ENCODE measurements around the gene FAM184B. TPM values are rescaled to one million over a fixed set of nuclear protein-coding genes. Genes with fewer than 3 reads are reported as not detected.

The FAM184B gene
- total RNA-seq, 2 donors from 2014 or later, result 0.07 TPM; not detected in 1

DNA sequence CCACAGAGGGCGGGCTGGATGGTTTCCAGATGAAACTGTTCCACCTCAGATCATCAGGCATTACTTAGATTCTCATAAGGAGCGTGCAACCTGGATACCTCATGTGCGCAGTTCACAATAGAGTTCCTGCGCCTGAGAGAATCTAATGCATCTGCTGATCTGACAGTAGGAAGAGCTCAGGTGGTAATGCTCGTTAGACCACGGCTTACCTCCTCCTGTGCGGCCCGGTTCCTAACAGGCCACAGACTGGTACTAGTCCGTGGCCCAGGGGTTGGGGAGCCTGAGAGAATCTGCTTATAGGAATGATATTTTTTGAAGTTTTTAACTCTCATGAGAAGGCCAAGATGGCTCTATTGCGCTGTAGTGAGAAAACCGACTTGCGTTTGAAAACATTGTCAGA, 34.7 kb upstream of the FAM184B start:
- Histone ChIP-seq H3K9me3 (ENCODE audit: control insufficient read depth, low read length) (no peaks in the 10 kb centered on the region), H3K4me1 (ENCODE audit: control insufficient read depth, insufficient read depth, low read length) (no peaks in the 10 kb centered on the region), H3K9ac (ENCODE audit: extremely low read depth, low read length, poor library complexity, severe bottlenecking) (no peak overlapping the region), H3K27ac (ENCODE audit: low read depth, low read length) (no peak overlapping the region), H3K27me3 (ENCODE audit: control insufficient read depth, insufficient read depth, low read length, poor library complexity, severe bottlenecking) (no peaks in the 10 kb centered on the region), H3K4me3 (ENCODE audit: low read length) (no peak overlapping the region), H3K36me3 (ENCODE audit: control insufficient read depth, insufficient read depth, low read length) (peaks cover 71% of the 10 kb centered on the region)
- Mint-ChIP-seq H3K27me3 (ENCODE audit: insufficient read depth) (no peaks in the 10 kb centered on the region), H3K4me3 (no peak overlapping the region), H3K4me1 (peaks cover 10% of the 10 kb centered on the region), H3K27ac (no peak overlapping the region), H3K36me3 (ENCODE audit: low read depth) (peaks cover 34% of the 10 kb centered on the region), H3K9me3 (no peaks in the 10 kb centered on the region)
- 89 to 97% methylated on average over 6 to 12 of the region's 12 CpGs for WGBS, 2 experiments (ENCODE audit: insufficient coverage in 1 of 2, insufficient read length in 1 of 2)
- no peak for DNase-seq
- TF ChIP-seq, protein P1, sequence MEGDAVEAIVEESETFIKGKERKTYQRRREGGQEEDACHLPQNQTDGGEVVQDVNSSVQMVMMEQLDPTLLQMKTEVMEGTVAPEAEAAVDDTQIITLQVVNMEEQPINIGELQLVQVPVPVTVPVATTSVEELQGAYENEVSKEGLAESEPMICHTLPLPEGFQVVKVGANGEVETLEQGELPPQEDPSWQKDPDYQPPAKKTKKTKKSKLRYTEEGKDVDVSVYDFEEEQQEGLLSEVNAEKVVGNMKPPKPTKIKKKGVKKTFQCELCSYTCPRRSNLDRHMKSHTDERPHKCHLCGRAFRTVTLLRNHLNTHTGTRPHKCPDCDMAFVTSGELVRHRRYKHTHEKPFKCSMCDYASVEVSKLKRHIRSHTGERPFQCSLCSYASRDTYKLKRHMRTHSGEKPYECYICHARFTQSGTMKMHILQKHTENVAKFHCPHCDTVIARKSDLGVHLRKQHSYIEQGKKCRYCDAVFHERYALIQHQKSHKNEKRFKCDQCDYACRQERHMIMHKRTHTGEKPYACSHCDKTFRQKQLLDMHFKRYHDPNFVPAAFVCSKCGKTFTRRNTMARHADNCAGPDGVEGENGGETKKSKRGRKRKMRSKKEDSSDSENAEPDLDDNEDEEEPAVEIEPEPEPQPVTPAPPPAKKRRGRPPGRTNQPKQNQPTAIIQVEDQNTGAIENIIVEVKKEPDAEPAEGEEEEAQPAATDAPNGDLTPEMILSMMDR (conservative IDR thresholded peaks at IDR 0.05), result no peak

DNA sequence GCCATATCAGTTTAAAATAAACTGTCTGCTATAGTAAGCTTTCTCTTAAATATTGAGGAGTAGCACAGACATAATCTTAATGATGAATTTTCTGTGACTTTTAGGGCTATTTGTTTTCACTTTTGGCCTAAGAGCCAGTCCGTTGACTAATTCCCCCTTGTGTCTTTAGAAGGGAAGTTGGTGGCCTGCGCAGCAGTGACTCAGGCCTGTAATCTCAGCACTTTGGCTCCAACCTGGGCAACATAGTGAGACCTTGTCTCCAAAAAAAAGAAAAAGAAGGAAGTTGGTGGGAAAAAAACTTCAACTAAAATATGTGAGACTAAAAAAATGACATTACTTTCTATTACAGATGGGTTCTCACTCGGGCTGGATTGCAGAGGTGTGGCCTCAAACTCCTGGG, 32.7 kb upstream of the FAM184B start:
- Histone ChIP-seq H3K27ac (ENCODE audit: low read depth, low read length) (no peak overlapping the region), H3K36me3 (ENCODE audit: control insufficient read depth, insufficient read depth, low read length) (peaks cover 59% of the 10 kb centered on the region), H3K9ac (ENCODE audit: extremely low read depth, low read length, poor library complexity, severe bottlenecking) (no peak overlapping the region), H3K9me3 (ENCODE audit: control insufficient read depth, low read length) (no peaks in the 10 kb centered on the region), H3K4me1 (ENCODE audit: control insufficient read depth, insufficient read depth, low read length) (no peaks in the 10 kb centered on the region), H3K27me3 (ENCODE audit: control insufficient read depth, insufficient read depth, low read length, poor library complexity, severe bottlenecking) (no peaks in the 10 kb centered on the region), H3K4me3 (ENCODE audit: low read length) (no peak overlapping the region)
- H3K4me3 Mint-ChIP-seq, result no peak overlapping the region
- H3K9me3 Mint-ChIP-seq, result no peaks in the 10 kb centered on the region
- peaks cover 26% of the 10 kb centered on the region for H3K36me3 Mint-ChIP-seq (ENCODE audit: low read depth)
- DNase-seq, result no peak
- 95 to 96% methylated on average over 3 of the region's 3 CpGs for whole genome bisulfite sequencing, 2 experiments (ENCODE audit: insufficient coverage in 1 of 2, insufficient read length in 1 of 2)
- TF ChIP-seq, protein P1 (conservative IDR thresholded peaks at IDR 0.05), result no peak
- H3K27me3 Mint-ChIP-seq (ENCODE audit: insufficient read depth), result no peaks in the 10 kb centered on the region
- H3K27ac Mint-ChIP-seq, result peak overlapping the region; percentile 70
- peaks cover 10% of the 10 kb centered on the region for H3K4me1 Mint-ChIP-seq

DNA sequence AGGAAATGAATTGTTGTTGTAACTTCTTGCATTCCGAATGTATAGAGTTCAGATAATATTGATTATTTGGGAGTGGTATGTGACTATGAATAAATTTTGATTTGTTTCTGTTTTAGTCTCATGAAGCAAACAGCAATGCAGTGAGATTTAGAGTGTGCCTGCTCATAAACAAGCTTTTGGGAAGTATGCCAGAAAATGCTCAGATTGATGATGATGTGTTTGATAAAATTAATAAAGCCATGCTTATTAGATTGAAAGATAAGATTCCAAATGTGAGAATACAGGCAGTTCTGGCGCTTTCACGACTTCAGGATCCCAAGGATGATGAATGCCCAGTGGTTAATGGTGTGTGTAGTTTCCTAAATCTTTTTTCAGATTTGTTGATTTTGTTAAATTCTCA, 31.4 kb upstream of the FAM184B start:
- no peaks in the 10 kb centered on the region for H3K4me1 ChIP-seq (ENCODE audit: control insufficient read depth, insufficient read depth, low read length)
- H3K4me1 Mint-ChIP-seq, result peaks cover 16% of the 10 kb centered on the region
- peak overlapping the region; percentile 95 for H3K4me3 ChIP-seq (ENCODE audit: low read length)
- DNase-seq, result no peak
- H3K27me3 Mint-ChIP-seq (ENCODE audit: insufficient read depth), result no peaks in the 10 kb centered on the region
- 73 to 78% methylated on average over 3 of the region's 3 CpGs for WGBS, 2 experiments (ENCODE audit: insufficient coverage in 1 of 2, insufficient read length in 1 of 2)
- H3K27ac Mint-ChIP-seq, result no peak overlapping the region
- no peak overlapping the region for H3K27ac ChIP-seq (ENCODE audit: low read depth, low read length)
- H3K36me3 ChIP-seq (ENCODE audit: control insufficient read depth, insufficient read depth, low read length), result peaks cover 50% of the 10 kb centered on the region
- H3K9ac ChIP-seq (ENCODE audit: extremely low read depth, low read length, poor library complexity, severe bottlenecking), result peak overlapping the region; percentile 97
- TF ChIP-seq, protein P1 (conservative IDR thresholded peaks at IDR 0.05), result no peak
- no peaks in the 10 kb centered on the region for H3K27me3 ChIP-seq (ENCODE audit: control insufficient read depth, insufficient read depth, low read length, poor library complexity, severe bottlenecking)
- H3K9me3 Mint-ChIP-seq, result no peaks in the 10 kb centered on the region
- H3K9me3 ChIP-seq (ENCODE audit: control insufficient read depth, low read length), result no peaks in the 10 kb centered on the region
- peak overlapping the region; percentile 95 for H3K4me3 Mint-ChIP-seq
- H3K36me3 Mint-ChIP-seq (ENCODE audit: low read depth), result peaks cover 28% of the 10 kb centered on the region
